ENCODE measurements around the gene NEU1.

The NEU1 gene

GRCh38 chr6:31896493-31896855, 33.9 kb upstream of the NEU1 start:
- DNase-seq: no peak

- no peak for DNase-seq
Observed at GRCh38 chr6:31892821-31893220, 30.2 kb upstream of the NEU1 start.

GRCh38 chr6:31889331-31889972, 26.8 kb upstream of the NEU1 start:
- DNase-seq: no peak

- DNase-seq: peak; percentile 33 to 83 (median 53)
Observed at GRCh38 chr6:31888276-31889258, 25.9 kb upstream of the NEU1 start.

GRCh38 chr6:31887173-31888007, 24.8 kb upstream of the NEU1 start:
- DNase-seq: no peak

GRCh38 chr6:31886541-31886991, 23.9 kb upstream of the NEU1 start:
- DNase-seq: no peak

GRCh38 chr6:31884528-31885035, 22.0 kb upstream of the NEU1 start:
- DNase-seq: no peak

- DNase-seq: no peak
Observed at GRCh38 chr6:31883676-31884075, 21.1 kb upstream of the NEU1 start.

GRCh38 chr6:31882344-31882743, 19.7 kb upstream of the NEU1 start:
- DNase-seq: no peak

- no peak for DNase-seq
Observed at GRCh38 chr6:31881136-31881859, 18.7 kb upstream of the NEU1 start.

GRCh38 chr6:31880616-31881015, 18.0 kb upstream of the NEU1 start:
- no peak for DNase-seq

GRCh38 chr6:31879901-31880300, 17.3 kb upstream of the NEU1 start:
- no peak for DNase-seq

- DNase-seq: no peak
Observed at GRCh38 chr6:31879143-31879542, 16.5 kb upstream of the NEU1 start.

- DNase-seq: no peak
Observed at GRCh38 chr6:31878726-31879125, 16.1 kb upstream of the NEU1 start, which contains the start of gene SLC44A4. Gene SLC44A4, minus strand, starts transcription at chr6:31878997. Its CDS starts 17 bp downstream, at chr6:31878980.

- DNase-seq: no peak
Observed at GRCh38 chr6:31878222-31878621, 15.6 kb upstream of the NEU1 start.

GRCh38 chr6:31877651-31878161, 15.1 kb upstream of the NEU1 start:
- DNase-seq: no peak

- DNase-seq: no peak
Observed at GRCh38 chr6:31877125-31877650, 14.6 kb upstream of the NEU1 start.

GRCh38 chr6:31876357-31876756, 13.7 kb upstream of the NEU1 start:
- no peak for DNase-seq

- no peak for DNase-seq
Observed at GRCh38 chr6:31875877-31876276, 13.3 kb upstream of the NEU1 start.

- no peak for DNase-seq
Observed at GRCh38 chr6:31874836-31875572, 12.4 kb upstream of the NEU1 start.
